OCI-LY3 (cell line): ENCODE results near the gene BCKDHA.

Experiments used
- CTCF ChIP-seq: fragments of 200-600, 300-600 bp; sonication (generic); IDR thresholded peaks from 2 replicates; pipeline ENCODE4 v1.5.1; 2014; ENCODE audit warnings: antibody characterized with exemption, low read length, low read depth
- EZH2phosphoT487 ChIP-seq: fragments of 200-600 bp; shearing (Covaris generic); IDR thresholded peaks from 2 replicates; pipeline ENCODE4 v1.6.1; 2018; ENCODE audit warnings: antibody characterized with exemption, mixed run types, low read depth

- no peak for TF ChIP-seq CTCF
- TF ChIP-seq EZH2phosphoT487, result no peak
Measured at GRCh38 chr19:41416194-41416674, 18.6 kb downstream of the BCKDHA start.
